CD4-positive, alpha-beta memory T cell (primary cell): ENCODE data around the gene WFDC11. TPM values are rescaled to one million over a fixed set of nuclear protein-coding genes. Genes with fewer than 3 reads are reported as not detected.
"Not testable (repeated sequence)": the region's sequence is repeated elsewhere in the genome, so short reads cannot be mapped to it uniquely, and the experiment has no call there.

Experiments used
- CTCF ChIA-PET: fragments of 350-600 bp; sonication (Branson Sonifier 250); formaldehyde crosslinking; loops from one replicate; lab custom pipeline; 2021; ENCODE audit warnings: inconsistent platforms; ENCODE audit not compliant: partially characterized antibody; lab: Charles Lee
- POLR2A ChIA-PET: fragments of 350-600 bp; sonication (Branson Sonifier 250); formaldehyde crosslinking; loops from one replicate; lab custom pipeline; 2021; ENCODE audit not compliant: partially characterized antibody; lab: Charles Lee
- DNase-seq, 5 donors: peaks; one replicate each; pipeline versions ENCODE4 v3.0.0 to v3.0.0-alpha.2; 2020 to 2022; ENCODE audit warnings: mixed read lengths in 1 of 5
- H3K27ac ChIP-seq: one replicate; pipeline ENCODE4 v1.7.0; 2013; ENCODE audit warnings: low read depth, low read length
- H3K27me3 ChIP-seq: 2 replicates; pipeline ENCODE4 v1.7.0; 2013; ENCODE audit warnings: mild to moderate bottlenecking, low read length, moderate library complexity; ENCODE audit not compliant: insufficient read depth
- H3K36me3 ChIP-seq: 2 replicates; pipeline ENCODE4 v1.7.0; 2013; ENCODE audit warnings: mild to moderate bottlenecking, low read length, moderate library complexity; ENCODE audit not compliant: insufficient read depth
- H3K4me1 ChIP-seq: 2 replicates; pipeline ENCODE4 v1.7.0; 2013; ENCODE audit warnings: mild to moderate bottlenecking, low read length, moderate library complexity; ENCODE audit not compliant: insufficient read depth
- H3K4me3 ChIP-seq, 2 donors: one replicate each; pipeline ENCODE4 v1.7.0; 2013; ENCODE audit warnings: low read length in 2 of 2, mild to moderate bottlenecking in 1 of 2
- H3K9me3 ChIP-seq, 2 donors: one replicate each; pipeline ENCODE4 v1.7.0; 2013; ENCODE audit warnings: low read length in 2 of 2, control low read depth in 1 of 2; ENCODE audit not compliant: control insufficient read depth in 1 of 2
- H3K27ac Mint-ChIP-seq, 7 donors: one replicate each; pipeline ENCODE4 v1.8.0; 2020 to 2021; ENCODE audit warnings: mixed read lengths in 7 of 7, mild to moderate bottlenecking in 6 of 7, inconsistent platforms in 3 of 7, moderate library complexity in 3 of 7
- H3K27me3 Mint-ChIP-seq, 2 donors: one replicate each; pipeline ENCODE4 v1.8.0; 2020 to 2021; ENCODE audit warnings: mixed read lengths in 2 of 2
- H3K36me3 Mint-ChIP-seq, 2 donors: one replicate each; pipeline ENCODE4 v1.8.0; 2020 to 2021; ENCODE audit warnings: mixed read lengths in 2 of 2, inconsistent platforms in 1 of 2, mild to moderate bottlenecking in 1 of 2
- H3K4me1 Mint-ChIP-seq, 4 donors: one replicate each; pipeline ENCODE4 v1.8.0; 2020 to 2021; ENCODE audit warnings: mixed read lengths in 4 of 4, mild to moderate bottlenecking in 1 of 4
- H3K4me3 Mint-ChIP-seq, 8 donors: one replicate each; pipeline ENCODE4 v1.8.0; 2020 to 2021; ENCODE audit warnings: mixed read lengths in 8 of 8, mild to moderate bottlenecking in 7 of 8, moderate library complexity in 6 of 8, inconsistent platforms in 3 of 8
- H3K9me3 Mint-ChIP-seq, 8 donors: one replicate each; pipeline ENCODE4 v1.8.0; 2020 to 2021; ENCODE audit warnings: mixed read lengths in 8 of 8, mild to moderate bottlenecking in 5 of 8, inconsistent platforms in 3 of 8, moderate library complexity in 1 of 8
- intact Hi-C: fragments of 100-400 bp; cut with micrococcal nuclease; formaldehyde crosslinking; loops from one replicate; pipeline ENCODE4 v1.15.1; 2023
- polyA plus RNA-seq, 2 donors: library from polyadenylated mRNA; unstranded; fragments of 300-500 nt; fragmentation: Illumina TruSeq; gene quantifications; one replicate each; pipeline ENCODE4 v1.2.3, GENCODE V29; 2021
- total RNA-seq, 2 experiments: library from RNA; stranded (reverse); gene quantifications; one replicate each; pipeline ENCODE4 v1.2.3, GENCODE V29; 2021

Gene WFDC11
- total RNA-seq (not detected), polyA plus RNA-seq (not detected)

GRCh38 chr20:45670139-45670538, at the start of gene WFDC11:
TSS of gene WFDC11 (minus strand) at chr20:45670239. CDS start at chr20:45650600, 19,639 bp downstream.
- Histone ChIP-seq H3K27ac (no peak within 1 kb of the TSS), H3K27me3 (no peaks in the 10 kb centered on the region), H3K36me3 (no peaks in the 10 kb centered on the region), H3K4me3 (no peak within 1 kb of the TSS), H3K9me3 (no peaks in the 10 kb centered on the region), H3K4me1 (no peaks in the 10 kb centered on the region)
- Mint-ChIP-seq H3K4me1 (no peaks in the 10 kb centered on the region), H3K27me3 (peaks cover 14 to 23% of the 10 kb centered on the region in 2 donors), H3K4me3 (no peak within 1 kb of the TSS), H3K9me3 (peaks cover 0 to 4% (median under 1%) of the 10 kb centered on the region in 8 donors), H3K27ac (no peak within 1 kb of the TSS), H3K36me3 (no peaks in the 10 kb centered on the region)
- DNase-seq: no peak
- ChIA-PET CTCF (no interaction called here), POLR2A (no interaction called here)
- intact Hi-C loops: no loop called here

GRCh38 chr20:45716141-45716688, 46.2 kb upstream of the WFDC11 start:
- H3K27me3 ChIP-seq, H3K36me3 Mint-ChIP-seq, DNase-seq, H3K9me3 ChIP-seq, H3K9me3 Mint-ChIP-seq, H3K36me3 ChIP-seq, H3K27ac ChIP-seq, CTCF ChIA-PET, H3K4me1 ChIP-seq, H3K4me3 ChIP-seq, H3K4me1 Mint-ChIP-seq, H3K27ac Mint-ChIP-seq, intact Hi-C loops, H3K4me3 Mint-ChIP-seq: not testable (repeated sequence)
- H3K27me3 Mint-ChIP-seq: peaks cover 19 to 32% of the 10 kb centered on the region in 2 donors
- POLR2A ChIA-PET: interaction anchor here (0.6 kb wide), 1 partner anchor 1568 kb away, joined by 3 read pairs; no protein-coding TSS in a partner anchor

- Mint-ChIP-seq H3K27me3 (peaks cover 23 to 30% of the 10 kb centered on the region in 2 donors), H3K4me3 (no peak within 1 kb of the TSS), H3K4me1 (no peaks in the 10 kb centered on the region), H3K36me3 (no peaks in the 10 kb centered on the region), H3K27ac (no peak within 1 kb of the TSS), H3K9me3 (peaks cover 0 to 3% (median 0%) of the 10 kb centered on the region in 8 donors)
- intact Hi-C loops: no loop called here
- Histone ChIP-seq H3K36me3 (no peaks in the 10 kb centered on the region), H3K4me1 (no peaks in the 10 kb centered on the region), H3K9me3 (no peaks in the 10 kb centered on the region), H3K4me3 (no peak within 1 kb of the TSS), H3K27ac (no peak within 1 kb of the TSS), H3K27me3 (no peaks in the 10 kb centered on the region)
- ChIA-PET CTCF (interaction anchor here (0.6 kb wide), 1 partner anchor 67 kb away, joined by 5 read pairs; no protein-coding TSS in a partner anchor), POLR2A (no interaction called here)
- DNase-seq: no peak
These were observed 35.1 kb upstream of the WFDC11 start, which contains the start of gene WFDC10B for GRCh38 chr20:45704969-45705637. TSS of gene WFDC10B (minus strand) at chr20:45705019. CDS start at chr20:45685992, 19,027 bp downstream.

GRCh38 chr20:45701873-45702272, 31.8 kb upstream of the WFDC11 start, which contains the start of gene WFDC13:
TSS of gene WFDC13 (plus strand) at chr20:45702038. CDS start at chr20:45702124, 86 bp downstream.
- Histone ChIP-seq H3K4me1 (no peaks in the 10 kb centered on the region), H3K4me3 (no peak within 1 kb of the TSS), H3K9me3 (no peaks in the 10 kb centered on the region), H3K36me3 (no peaks in the 10 kb centered on the region), H3K27me3 (no peaks in the 10 kb centered on the region), H3K27ac (no peak within 1 kb of the TSS)
- no peak for DNase-seq
- POLR2A ChIA-PET: no interaction called here
- Mint-ChIP-seq H3K27ac (no peak within 1 kb of the TSS), H3K9me3 (no peaks in the 10 kb centered on the region), H3K4me3 (no peak within 1 kb of the TSS), H3K36me3 (no peaks in the 10 kb centered on the region), H3K27me3 (peaks cover 16 to 19% of the 10 kb centered on the region in 2 donors), H3K4me1 (no peaks in the 10 kb centered on the region)
- intact Hi-C loops: no loop called here
- CTCF ChIA-PET: no interaction called here

GRCh38 chr20:45701104-45701503, 31.1 kb upstream of the WFDC11 start:
- Histone ChIP-seq H3K27me3 (no peaks in the 10 kb centered on the region), H3K36me3 (no peaks in the 10 kb centered on the region), H3K4me1 (no peaks in the 10 kb centered on the region), H3K4me3 (no peak overlapping the region), H3K27ac (no peak overlapping the region), H3K9me3 (no peaks in the 10 kb centered on the region)
- Mint-ChIP-seq H3K4me1 (no peaks in the 10 kb centered on the region), H3K9me3 (no peaks in the 10 kb centered on the region), H3K27me3 (peaks cover 20% of the 10 kb centered on the region in 2 donors), H3K27ac (no peak overlapping the region), H3K36me3 (no peaks in the 10 kb centered on the region), H3K4me3 (no peak overlapping the region)
- intact Hi-C loops: no loop called here
- ChIA-PET CTCF (no interaction called here), POLR2A (no interaction called here)
- DNase-seq: no peak

GRCh38 chr20:45695496-45695895, 25.5 kb upstream of the WFDC11 start:
- Histone ChIP-seq H3K9me3 (no peaks in the 10 kb centered on the region), H3K27ac (no peak overlapping the region), H3K27me3 (no peaks in the 10 kb centered on the region), H3K4me3 (no peak overlapping the region), H3K4me1 (no peaks in the 10 kb centered on the region), H3K36me3 (no peaks in the 10 kb centered on the region)
- H3K36me3 Mint-ChIP-seq: no peaks in the 10 kb centered on the region
- no peak overlapping the region for H3K27ac Mint-ChIP-seq
- DNase-seq: no peak
- ChIA-PET POLR2A (no interaction called here), CTCF (no interaction called here)
- peaks cover 25 to 27% of the 10 kb centered on the region in 2 donors for H3K27me3 Mint-ChIP-seq
- intact Hi-C loops: no loop called here
- peaks cover 0 to 7% (median 1%) of the 10 kb centered on the region in 8 donors for H3K9me3 Mint-ChIP-seq
- no peaks in the 10 kb centered on the region for H3K4me1 Mint-ChIP-seq
- H3K4me3 Mint-ChIP-seq: no peak overlapping the region

GRCh38 chr20:45693346-45693745, 23.3 kb upstream of the WFDC11 start:
- H3K36me3 Mint-ChIP-seq, H3K9me3 ChIP-seq, DNase-seq, H3K4me3 ChIP-seq, H3K27ac Mint-ChIP-seq, H3K36me3 ChIP-seq, intact Hi-C loops, POLR2A ChIA-PET, H3K4me3 Mint-ChIP-seq, H3K4me1 Mint-ChIP-seq, H3K4me1 ChIP-seq, CTCF ChIA-PET, H3K9me3 Mint-ChIP-seq, H3K27ac ChIP-seq, H3K27me3 ChIP-seq: not testable (repeated sequence)
- H3K27me3 Mint-ChIP-seq: peaks cover 27% of the 10 kb centered on the region in 2 donors
